Measurements from ENCODE around the gene TRAPPC5. TPM values are rescaled to one million over a fixed set of nuclear protein-coding genes. Genes with fewer than 3 reads are reported as not detected.

Gene TRAPPC5
- total RNA-seq, 2 experiments from 2014 or later = 80.1 to 91.0 TPM

Other genes with a start within 250 kb of the TRAPPC5 start
- 1 to 10 TPM in 1 of 2 experiments, under 1 TPM in 1; 0.58 to 1.9 TPM for gene PEX11G, start 191.8 kb upstream of the TRAPPC5 start, total RNA-seq
- gene ZNF358, start 164.7 kb upstream of the TRAPPC5 start, total RNA-seq = 10 to 100 TPM in 1 of 2 experiments, 1 to 10 TPM in 1; 8.9 to 11.3 TPM
- 10 to 100 TPM; 15.8 to 20.7 TPM for gene MCOLN1, start 158.2 kb upstream of the TRAPPC5 start, total RNA-seq
- 100 to 1,000 TPM; 160 to 184 TPM for gene PNPLA6, start 145.1 kb upstream of the TRAPPC5 start, total RNA-seq
- gene CAMSAP3, start 85.0 kb upstream of the TRAPPC5 start, total RNA-seq = under 1 TPM; 0.15 to 0.30 TPM
- 10 to 100 TPM; 43.7 to 51.5 TPM for gene XAB2, start 51.3 kb upstream of the TRAPPC5 start, total RNA-seq
- gene PET100, start 51.0 kb upstream of the TRAPPC5 start, total RNA-seq = 100 to 1,000 TPM; 132 to 163 TPM
- under 1 TPM; 0.56 to 0.99 TPM for gene PCP2, start 47.1 kb upstream of the TRAPPC5 start, total RNA-seq
- 100 to 1,000 TPM; 132 to 158 TPM for gene STXBP2, start 43.7 kb upstream of the TRAPPC5 start, total RNA-seq
- not detected for gene RETN, start 11.8 kb upstream of the TRAPPC5 start, total RNA-seq
- gene MCEMP1, start 3.7 kb upstream of the TRAPPC5 start, total RNA-seq = not detected
- gene FCER2, start 21.3 kb downstream of the TRAPPC5 start, total RNA-seq = under 1 TPM in 1 of 2 experiments, not detected in 1; 0.23 TPM
- not detected for gene CLEC4G, start 51.3 kb downstream of the TRAPPC5 start, total RNA-seq
- not detected for gene CD209, start 66.7 kb downstream of the TRAPPC5 start, total RNA-seq
- gene CLEC4M, start 82.4 kb downstream of the TRAPPC5 start, total RNA-seq = not detected
- 1 to 10 TPM; 6.0 to 6.1 TPM for gene EVI5L, start 149.4 kb downstream of the TRAPPC5 start, total RNA-seq
- under 1 TPM in 1 of 2 experiments, not detected in 1; 0.06 TPM for gene PRR36, start 193.6 kb downstream of the TRAPPC5 start, total RNA-seq
- not detected for gene LRRC8E, start 207.7 kb downstream of the TRAPPC5 start, total RNA-seq
- gene MAP2K7, start 223.0 kb downstream of the TRAPPC5 start, total RNA-seq = 10 to 100 TPM; 38.0 to 41.6 TPM
- 1 to 10 TPM; 7.7 to 9.1 TPM for gene TGFBR3L, start 234.0 kb downstream of the TRAPPC5 start, total RNA-seq
- 10 to 100 TPM; 18.0 to 24.0 TPM for gene SNAPC2, start 239.5 kb downstream of the TRAPPC5 start, total RNA-seq
- under 1 TPM in 1 of 2 experiments, not detected in 1; 0.23 TPM for gene CTXN1, start 245.3 kb downstream of the TRAPPC5 start, total RNA-seq